Left kidney (tissue), 2 donors: Measurements from ENCODE around the gene ACOXL. TPM values are rescaled to one million over a fixed set of nuclear protein-coding genes. Genes with fewer than 3 reads are reported as not detected.

Source experiments
- DNase-seq: peaks from one replicate; pipeline ENCODE4 v3.0.0-alpha.2; 2013
- polyA plus RNA-seq: library from polyadenylated mRNA; unstranded; fragments of 120-200 nt; gene quantifications from one replicate; pipeline ENCODE4 v1.2.1, GENCODE V29; 2013; ENCODE audit not compliant: insufficient read length

Gene ACOXL
- polyA plus RNA-seq, 1 donor, result 1.1 TPM

DNA sequence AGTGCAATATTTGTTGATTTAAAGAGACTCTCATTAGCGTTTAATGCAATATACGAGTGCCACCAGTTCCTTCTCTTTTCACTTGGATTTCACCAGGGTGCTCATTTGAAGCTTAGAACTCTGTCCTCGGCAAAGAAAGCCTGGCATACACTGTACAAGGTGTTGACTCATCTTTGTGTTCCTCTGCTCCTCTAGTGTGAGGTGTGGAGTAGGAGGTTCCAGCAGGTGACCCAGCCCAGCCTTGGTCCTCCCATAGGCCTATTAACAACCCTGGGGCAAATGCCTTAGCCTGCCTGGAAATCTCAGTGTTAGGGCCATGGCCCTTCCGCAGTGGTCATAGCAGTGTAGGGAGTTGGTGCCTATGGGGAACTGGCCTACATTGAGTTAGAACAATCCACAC is 408.4 kb downstream of the ACOXL start:
- DNase-seq, result no peak

GRCh38 chr2:111142101-111142500 is 409.7 kb downstream of the ACOXL start:
- DNase-seq, result no peak

- DNase-seq, result no peak
Observed at GRCh38 chr2:111143107-111143842, 410.9 kb downstream of the ACOXL start.

- DNase-seq, result no peak
Observed at GRCh38 chr2:111143843-111144198, 411.4 kb downstream of the ACOXL start.

DNA sequence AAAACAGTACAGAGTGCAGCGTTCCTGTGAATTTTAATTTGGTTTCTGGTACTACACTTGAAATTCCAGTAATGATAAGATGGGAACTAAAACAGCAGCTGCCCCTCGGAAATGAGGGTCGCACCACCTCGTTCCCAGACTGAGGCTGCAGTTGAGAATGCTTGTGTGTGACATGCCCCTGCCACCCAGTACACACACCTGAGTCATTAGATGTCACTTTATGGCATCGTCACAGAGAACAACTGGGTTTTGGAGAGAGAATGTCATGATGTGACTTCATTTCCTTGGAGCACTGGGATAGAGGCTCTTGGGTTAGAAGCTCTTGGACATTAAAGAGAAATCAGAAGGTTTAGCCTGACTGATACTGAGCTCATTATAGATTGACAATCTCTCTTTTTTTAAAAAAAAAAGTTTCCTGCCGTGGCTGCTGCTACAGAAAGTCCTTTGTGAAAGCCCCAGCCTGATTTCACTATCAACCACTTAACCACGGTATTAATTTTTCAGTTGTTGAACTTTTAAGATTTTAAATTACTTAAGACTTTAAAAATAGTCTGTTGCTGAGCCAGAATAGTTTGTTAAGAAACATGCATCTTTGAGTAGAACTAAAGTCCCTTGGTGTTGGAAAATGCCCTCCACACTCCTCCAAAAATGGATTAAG is 412.9 kb downstream of the ACOXL start:
- DNase-seq, result no peak

- no peak for DNase-seq
Observed at GRCh38 chr2:111145951-111146350, 413.6 kb downstream of the ACOXL start.

GRCh38 chr2:111148225-111148873 is 416.0 kb downstream of the ACOXL start:
- DNase-seq, result no peak

- DNase-seq, result no peak
Observed at GRCh38 chr2:111148925-111149324, 416.6 kb downstream of the ACOXL start.

DNA sequence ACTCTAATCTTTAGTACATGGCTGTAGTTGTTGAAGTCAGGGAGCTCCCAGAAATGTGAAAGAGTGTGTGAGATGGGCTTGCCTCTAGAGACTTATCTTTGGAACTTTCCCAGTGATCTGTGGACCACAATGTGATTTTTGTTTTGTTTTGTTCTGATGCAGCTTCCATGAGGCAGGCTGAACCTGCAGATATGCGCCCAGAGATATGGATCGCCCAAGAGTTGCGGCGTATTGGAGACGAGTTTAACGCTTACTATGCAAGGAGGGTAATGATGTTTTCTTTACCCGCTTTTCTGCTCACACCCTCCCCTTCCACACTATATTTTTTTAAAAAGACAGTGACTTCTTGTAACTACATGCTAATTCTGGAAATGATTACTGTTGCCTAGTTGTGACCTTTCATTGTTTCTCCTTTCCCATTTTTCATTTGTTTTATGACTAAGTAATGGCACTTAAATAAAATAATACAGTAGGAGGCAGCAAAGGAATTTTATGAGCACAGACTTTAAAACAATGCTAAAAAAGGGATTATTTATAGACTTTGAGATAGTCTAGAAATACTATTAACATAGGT is 417.6 kb downstream of the ACOXL start:
- DNase-seq, result no peak

- no peak for DNase-seq
Observed at GRCh38 chr2:111154758-111155157, 422.4 kb downstream of the ACOXL start.

DNA sequence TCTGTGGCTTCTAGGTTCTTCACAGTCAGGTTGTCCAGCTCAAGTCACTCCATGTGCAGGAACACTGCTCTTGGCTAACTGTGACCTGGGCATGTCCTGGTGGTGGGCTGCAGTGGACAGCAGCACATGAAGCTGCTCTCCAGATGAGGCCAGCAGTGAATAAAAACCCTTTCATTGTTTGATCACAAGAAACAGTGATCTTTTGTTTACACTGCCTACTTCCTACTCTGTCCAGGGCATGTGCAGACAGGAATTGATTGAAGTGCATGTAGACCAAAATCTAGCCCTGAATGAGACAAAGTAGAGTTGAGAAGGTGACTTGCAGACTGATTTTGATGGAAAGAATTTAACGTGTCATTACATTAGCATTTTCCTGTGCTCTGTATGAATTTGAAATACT is 423.2 kb downstream of the ACOXL start:
- DNase-seq, result no peak

GRCh38 chr2:111156529-111156928 is 424.2 kb downstream of the ACOXL start:
- DNase-seq, result no peak

DNA sequence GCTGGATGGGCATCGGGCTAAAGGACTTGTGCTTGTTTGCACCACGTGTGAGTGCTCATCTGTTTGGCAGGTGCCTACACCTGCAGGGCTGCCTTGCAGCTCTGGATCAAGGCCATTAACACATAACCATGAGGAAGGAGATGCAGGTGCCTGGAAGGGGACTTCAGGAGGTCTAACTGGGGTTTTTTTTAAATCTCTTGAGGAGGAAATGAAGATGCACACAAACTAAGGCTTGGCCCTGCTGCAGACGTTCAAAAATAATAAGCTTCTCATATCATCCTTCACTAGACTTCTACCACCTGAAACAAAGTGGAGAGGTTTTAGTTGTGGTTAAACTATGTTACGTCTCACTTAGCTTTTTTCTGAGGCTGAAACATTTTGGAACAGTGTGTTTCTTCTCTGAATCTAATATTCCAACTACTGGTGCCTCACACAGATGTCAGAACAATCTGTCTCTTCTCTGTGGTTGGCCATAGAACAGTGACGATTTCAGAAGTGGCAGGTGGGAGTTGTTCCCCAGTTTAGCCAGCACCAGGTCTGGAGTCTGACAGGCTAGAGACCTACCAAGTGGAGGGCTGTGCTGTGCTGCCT is 424.8 kb downstream of the ACOXL start:
- no peak for DNase-seq

- DNase-seq, result no peak
Observed at GRCh38 chr2:111157798-111158197, 425.4 kb downstream of the ACOXL start.

DNA sequence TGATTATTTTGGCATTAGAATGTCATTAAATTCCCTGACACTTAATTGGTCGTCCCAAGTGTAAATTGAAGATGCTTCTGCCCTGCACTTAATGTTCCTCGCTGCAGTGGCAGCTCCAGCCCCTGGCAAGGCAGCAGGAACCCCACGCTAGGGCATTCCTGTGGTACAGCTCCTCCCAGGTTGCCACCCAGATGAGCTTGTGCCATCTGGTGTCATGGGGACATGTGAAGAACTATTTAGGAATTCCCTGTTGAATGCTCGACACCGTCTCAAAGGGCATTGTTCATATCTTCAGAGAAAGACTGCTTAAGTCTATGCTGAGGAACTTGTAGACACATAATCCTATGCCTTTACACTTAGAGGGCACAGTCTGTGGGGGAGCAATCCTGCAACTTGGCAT is 427.3 kb downstream of the ACOXL start:
- no peak for DNase-seq

- no peak for DNase-seq
Observed at GRCh38 chr2:111160758-111161157, 428.4 kb downstream of the ACOXL start.

DNA sequence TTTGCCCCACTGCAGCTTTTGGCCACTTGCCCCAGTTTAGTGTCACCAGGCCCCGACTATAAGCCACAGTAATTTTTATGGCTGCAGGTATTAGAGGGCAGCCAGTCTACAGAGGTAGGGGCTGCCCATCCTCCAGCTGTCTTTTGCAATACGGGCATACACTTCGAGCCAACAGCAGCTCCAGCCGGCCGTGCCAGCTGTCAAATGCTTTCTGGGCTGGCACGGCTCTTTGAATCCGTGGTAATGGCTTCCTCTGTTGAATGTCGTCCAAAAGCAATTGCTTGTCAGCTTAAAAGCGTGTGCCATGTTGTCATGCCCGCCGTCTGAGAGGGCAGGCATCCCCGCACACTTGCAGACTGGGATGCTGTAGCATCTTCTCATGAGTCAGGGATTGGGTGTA is 429.6 kb downstream of the ACOXL start:
- DNase-seq, result no peak

- DNase-seq, result no peak
Observed at GRCh38 chr2:111162718-111163331, 430.5 kb downstream of the ACOXL start.

DNA sequence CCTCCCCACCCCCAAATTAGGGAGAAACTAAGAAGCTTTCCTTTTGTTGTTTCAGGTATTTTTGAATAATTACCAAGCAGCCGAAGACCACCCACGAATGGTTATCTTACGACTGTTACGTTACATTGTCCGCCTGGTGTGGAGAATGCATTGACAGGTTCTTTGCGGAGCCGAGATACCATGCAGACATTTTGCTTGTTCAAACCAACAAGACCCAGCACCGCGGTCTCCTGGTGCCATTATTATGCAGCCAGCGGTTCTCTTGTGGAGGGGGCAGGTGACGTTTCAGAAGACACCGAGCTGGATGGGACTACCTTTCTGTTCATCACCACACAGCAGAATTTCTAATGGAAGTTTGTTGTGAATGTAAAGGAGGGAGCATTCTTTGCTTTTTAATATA is 431.7 kb downstream of the ACOXL start:
- DNase-seq, result no peak

- DNase-seq, result no peak
Observed at GRCh38 chr2:111165084-111165483, 432.7 kb downstream of the ACOXL start.

- no peak for DNase-seq
Observed at GRCh38 chr2:111166115-111166514, 433.7 kb downstream of the ACOXL start.
